ENCODE measurements around the gene NUP210. TPM values are rescaled to one million over a fixed set of nuclear protein-coding genes. Genes with fewer than 3 reads are reported as not detected.

NUP210 gene
- total and polyA plus RNA-seq, 2 of the 13 experiments (the other 11 are each of a cell fraction or from before 2014, with no cell fraction given): 31.6 to 35.2 TPM

DNA sequence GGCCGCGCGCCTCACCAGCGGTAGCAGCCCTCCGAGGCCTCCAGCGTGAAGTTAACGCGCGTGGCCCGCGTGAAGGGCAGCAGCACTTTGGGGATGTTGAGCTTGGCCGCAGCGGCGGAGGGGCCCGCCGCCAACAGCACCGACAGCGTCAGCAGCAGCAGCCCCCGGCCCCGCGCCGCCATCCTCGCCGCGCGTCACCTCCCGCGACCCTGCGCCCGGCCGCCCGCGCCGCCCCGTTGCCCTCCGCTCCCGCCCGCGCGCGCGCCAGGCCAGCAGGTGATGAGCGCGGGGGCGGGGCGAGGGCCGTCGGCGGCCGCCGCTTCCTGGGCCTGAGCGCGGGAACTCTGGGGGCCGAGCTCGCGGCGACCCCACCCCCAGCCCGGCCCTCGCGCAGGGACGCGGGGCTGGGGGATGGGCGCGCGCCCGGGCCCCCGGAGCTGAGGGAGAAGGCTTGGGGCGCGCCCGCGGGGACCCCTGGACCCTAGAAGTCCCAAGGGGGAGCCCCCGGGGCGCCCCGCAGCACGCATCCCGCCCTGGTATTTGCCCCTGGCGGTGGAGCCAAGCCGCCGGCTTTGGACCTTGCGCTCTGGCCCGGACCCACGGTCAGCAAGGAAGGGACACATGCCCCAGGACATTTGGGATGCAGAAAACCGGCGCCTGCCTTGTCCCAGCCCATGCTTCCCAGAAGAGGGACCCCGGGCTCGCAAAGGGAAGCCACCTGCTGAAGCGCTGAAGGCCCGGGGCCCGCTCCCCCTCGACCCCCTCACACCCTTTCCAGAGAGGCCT lies at the start of gene NUP210 (continued):
- TF ChIP-seq, protein P1, sequence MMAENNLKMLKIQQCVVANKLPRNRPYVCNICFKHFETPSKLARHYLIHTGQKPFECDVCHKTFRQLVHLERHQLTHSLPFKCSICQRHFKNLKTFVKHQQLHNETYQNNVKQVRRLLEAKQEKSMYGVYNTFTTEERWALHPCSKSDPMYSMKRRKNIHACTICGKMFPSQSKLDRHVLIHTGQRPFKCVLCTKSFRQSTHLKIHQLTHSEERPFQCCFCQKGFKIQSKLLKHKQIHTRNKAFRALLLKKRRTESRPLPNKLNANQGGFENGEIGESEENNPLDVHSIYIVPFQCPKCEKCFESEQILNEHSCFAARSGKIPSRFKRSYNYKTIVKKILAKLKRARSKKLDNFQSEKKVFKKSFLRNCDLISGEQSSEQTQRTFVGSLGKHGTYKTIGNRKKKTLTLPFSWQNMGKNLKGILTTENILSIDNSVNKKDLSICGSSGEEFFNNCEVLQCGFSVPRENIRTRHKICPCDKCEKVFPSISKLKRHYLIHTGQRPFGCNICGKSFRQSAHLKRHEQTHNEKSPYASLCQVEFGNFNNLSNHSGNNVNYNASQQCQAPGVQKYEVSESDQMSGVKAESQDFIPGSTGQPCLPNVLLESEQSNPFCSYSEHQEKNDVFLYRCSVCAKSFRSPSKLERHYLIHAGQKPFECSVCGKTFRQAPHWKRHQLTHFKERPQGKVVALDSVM (CRISPR knock-in tag; IDR thresholded peaks at IDR 0.05): no peak
- TF ChIP-seq, protein P2, sequence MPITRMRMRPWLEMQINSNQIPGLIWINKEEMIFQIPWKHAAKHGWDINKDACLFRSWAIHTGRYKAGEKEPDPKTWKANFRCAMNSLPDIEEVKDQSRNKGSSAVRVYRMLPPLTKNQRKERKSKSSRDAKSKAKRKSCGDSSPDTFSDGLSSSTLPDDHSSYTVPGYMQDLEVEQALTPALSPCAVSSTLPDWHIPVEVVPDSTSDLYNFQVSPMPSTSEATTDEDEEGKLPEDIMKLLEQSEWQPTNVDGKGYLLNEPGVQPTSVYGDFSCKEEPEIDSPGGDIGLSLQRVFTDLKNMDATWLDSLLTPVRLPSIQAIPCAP (CRISPR knock-in tag; IDR thresholded peaks at IDR 0.05; ENCODE audit: low read depth): no peak
- TF ChIP-seq SPEN (CRISPR knock-in tag; IDR thresholded peaks at IDR 0.05; ENCODE audit: low read depth): no peak

DNA sequence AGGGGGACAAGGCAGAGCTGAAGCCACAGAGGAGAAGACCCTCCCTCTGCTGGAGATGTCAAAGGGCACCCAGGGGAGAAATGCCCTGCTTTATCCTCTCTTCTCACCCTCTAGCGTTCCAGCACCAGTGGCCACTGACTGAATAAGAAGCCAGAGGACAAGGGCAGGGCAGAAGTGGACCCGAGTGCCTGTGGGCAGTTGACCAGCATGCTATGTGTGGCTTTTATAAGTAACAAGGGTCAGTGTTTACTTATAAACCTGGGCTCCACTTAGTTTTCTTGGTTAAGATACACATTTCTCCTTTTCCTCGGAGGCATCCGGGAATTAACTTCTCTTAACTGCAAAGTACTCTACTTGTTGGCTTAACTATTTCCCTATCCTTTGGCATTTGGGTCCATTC lies 46.7 kb upstream of the NUP210 start:
- DNase-seq (ENCODE audit: low spot score): no peak
- Histone ChIP-seq H4K20me1 (ENCODE audit: insufficient read depth, low read length) (no peaks in the 10 kb centered on the region), H3K4me3 (replicated peaks in 1 of 3; ENCODE audit: insufficient read depth in 1 of 3, low read depth in 2 of 3, low read length in 3 of 3) (no peak overlapping the region), H3K27ac (ENCODE audit: extremely low read length, insufficient read depth, low read length) (no peak overlapping the region), H3K4me1 (ENCODE audit: insufficient read depth, low read length) (peaks cover 86% of the 10 kb centered on the region), H3K36me3 (replicated peaks in 1 of 2; ENCODE audit: control insufficient read depth in 1 of 2, insufficient read depth in 2 of 2, low read length in 2 of 2) (no peaks in the 10 kb centered on the region), H3K79me2 (ENCODE audit: insufficient read depth, low read length) (no peaks in the 10 kb centered on the region), H2AFZ (ENCODE audit: low read length) (peak overlapping the region; percentile 60), H3K9ac (ENCODE audit: insufficient read depth, low read depth, low read length) (0 out of 2 replicates have a peak overlapping the region, but pooled peaks have one; percentile 15), H3K4me2 (ENCODE audit: low read depth, low read length) (peak overlapping the region; percentile 36; the same call in 1 of the 2 replicates), H3K27me3 (ENCODE audit: control insufficient read depth in 1 of 2, insufficient read depth in 2 of 2, low read length in 2 of 2) (peaks cover 0 to 17% of the 10 kb centered on the region in 2 experiments; a peak in 3 of 5 replicates), H3K9me3 (ENCODE audit: low read length) (no peaks in the 10 kb centered on the region)
- in situ Hi-C loops (cut with HindIII; ENCODE audit: extremely low pct_ligation_motif_present, low pct_unique_long_range_greater_than_20kb): loop anchor here (10.0 kb wide), 1 partner anchor 372 kb away; no protein-coding TSS in a partner anchor
- 30% methylated on average over 4 of the region's 4 CpGs for WGBS (ENCODE audit: low lambda C conversion rate)
- FAIRE-seq: no peak
- ATAC-seq: no peak
- intact Hi-C loops (cut with micrococcal nuclease; ENCODE audit: unreplicated experiment): no loop called here
- POLR2A ChIA-PET: no interaction called here
- TF ChIP-seq FOSL2 (CRISPR knock-in tag; IDR thresholded peaks at IDR 0.05): no peak
- TF ChIP-seq ZNF7 (CRISPR knock-in tag; IDR thresholded peaks at IDR 0.05): peak; percentile 69; the same call in 1 of the 2 replicates
- TF ChIP-seq TEAD2 (CRISPR knock-in tag; IDR thresholded peaks at IDR 0.05): no peak
- TF ChIP-seq, protein P3, sequence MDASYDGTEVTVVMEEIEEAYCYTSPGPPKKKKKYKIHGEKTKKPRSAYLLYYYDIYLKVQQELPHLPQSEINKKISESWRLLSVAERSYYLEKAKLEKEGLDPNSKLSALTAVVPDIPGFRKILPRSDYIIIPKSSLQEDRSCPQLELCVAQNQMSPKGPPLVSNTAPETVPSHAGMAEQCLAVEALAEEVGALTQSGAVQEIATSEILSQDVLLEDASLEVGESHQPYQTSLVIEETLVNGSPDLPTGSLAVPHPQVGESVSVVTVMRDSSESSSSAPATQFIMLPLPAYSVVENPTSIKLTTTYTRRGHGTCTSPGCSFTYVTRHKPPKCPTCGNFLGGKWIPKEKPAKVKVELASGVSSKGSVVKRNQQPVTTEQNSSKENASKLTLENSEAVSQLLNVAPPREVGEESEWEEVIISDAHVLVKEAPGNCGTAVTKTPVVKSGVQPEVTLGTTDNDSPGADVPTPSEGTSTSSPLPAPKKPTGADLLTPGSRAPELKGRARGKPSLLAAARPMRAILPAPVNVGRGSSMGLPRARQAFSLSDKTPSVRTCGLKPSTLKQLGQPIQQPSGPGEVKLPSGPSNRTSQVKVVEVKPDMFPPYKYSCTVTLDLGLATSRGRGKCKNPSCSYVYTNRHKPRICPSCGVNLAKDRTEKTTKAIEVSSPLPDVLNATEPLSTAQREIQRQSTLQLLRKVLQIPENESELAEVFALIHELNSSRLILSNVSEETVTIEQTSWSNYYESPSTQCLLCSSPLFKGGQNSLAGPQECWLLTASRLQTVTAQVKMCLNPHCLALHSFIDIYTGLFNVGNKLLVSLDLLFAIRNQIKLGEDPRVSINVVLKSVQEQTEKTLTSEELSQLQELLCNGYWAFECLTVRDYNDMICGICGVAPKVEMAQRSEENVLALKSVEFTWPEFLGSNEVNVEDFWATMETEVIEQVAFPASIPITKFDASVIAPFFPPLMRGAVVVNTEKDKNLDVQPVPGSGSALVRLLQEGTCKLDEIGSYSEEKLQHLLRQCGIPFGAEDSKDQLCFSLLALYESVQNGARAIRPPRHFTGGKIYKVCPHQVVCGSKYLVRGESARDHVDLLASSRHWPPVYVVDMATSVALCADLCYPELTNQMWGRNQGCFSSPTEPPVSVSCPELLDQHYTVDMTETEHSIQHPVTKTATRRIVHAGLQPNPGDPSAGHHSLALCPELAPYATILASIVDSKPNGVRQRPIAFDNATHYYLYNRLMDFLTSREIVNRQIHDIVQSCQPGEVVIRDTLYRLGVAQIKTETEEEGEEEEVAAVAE (CRISPR knock-in tag; IDR thresholded peaks at IDR 0.05; ENCODE audit: borderline replicate concordance): no peak
- no peak for TF ChIP-seq MXI1 (IDR thresholded peaks at IDR 0.05; ENCODE audit: borderline replicate concordance, low read depth, low read length)
- BruUV-seq (replicated peaks): no TSS peak
- CTCF ChIA-PET (ENCODE audit: low intra/inter-chr PET ratio, low total read pairs): no interaction called here

Measured in HepG2 (cell line).